HepG2 (cell line): Measurements from ENCODE around the gene BCAN. TPM values are rescaled to one million over a fixed set of nuclear protein-coding genes. Genes with fewer than 3 reads are reported as not detected.

Experiments used
- AKAP8 ChIP-seq: sonication (generic); formaldehyde crosslinking; IDR thresholded peaks from 2 replicates; pipeline ENCODE4 v1.5.1; 2020; ENCODE audit warnings: mild to moderate bottlenecking, missing genetic modification reagents
- ARID3A ChIP-seq: IDR thresholded peaks from 2 replicates; pipeline ENCODE4 v1.6.1; 2012; ENCODE audit warnings: low read depth, low read length, improper control_type of control experiment
- CENPT ChIP-seq: sonication (generic); formaldehyde crosslinking; IDR thresholded peaks from 2 replicates; pipeline ENCODE4 v1.8.0; 2022; ENCODE audit warnings: low read depth, mild to moderate bottlenecking, moderate library complexity, missing genetic modification reagents
- ETV6 ChIP-seq: sonication (generic); formaldehyde crosslinking; conservative IDR thresholded peaks from 2 replicates; pipeline ENCODE4 v1.4.0; 2020; ENCODE audit warnings: missing genetic modification reagents
- GRHL1 ChIP-seq: sonication (generic); formaldehyde crosslinking; conservative IDR thresholded peaks from 2 replicates; pipeline ENCODE4 v1.8.0; 2022; ENCODE audit warnings: missing genetic modification reagents
- HCFC1 ChIP-seq: fragments of 150-350 bp; IDR thresholded peaks from 2 replicates; pipeline ENCODE4 v1.6.1; 2014; ENCODE audit warnings: low read depth, low read length
- IRX3 ChIP-seq: sonication (generic); formaldehyde crosslinking; IDR thresholded peaks from 2 replicates; pipeline ENCODE4 v1.8.1; 2023; ENCODE audit warnings: mild to moderate bottlenecking, low read depth, missing genetic modification reagents, borderline replicate concordance
- MED1 ChIP-seq: sonication (generic); formaldehyde crosslinking; IDR thresholded peaks from 2 replicates; pipeline ENCODE4 v1.4.0; 2020; ENCODE audit warnings: missing genetic modification reagents
- MTF2 ChIP-seq: sonication (generic); formaldehyde crosslinking; IDR thresholded peaks from 2 replicates; pipeline ENCODE4 v1.5.0; 2020; ENCODE audit warnings: missing genetic modification reagents, borderline replicate concordance
- NFKB2 ChIP-seq: sonication (generic); formaldehyde crosslinking; IDR thresholded peaks from 2 replicates; pipeline ENCODE4 v1.4.0; 2020; ENCODE audit warnings: missing genetic modification reagents, borderline replicate concordance
- NR3C1 ChIP-seq: sonication (generic); formaldehyde crosslinking; IDR thresholded peaks from 2 replicates; pipeline ENCODE4 v1.4.0; 2020; ENCODE audit warnings: missing genetic modification reagents
- RFX3 ChIP-seq: IDR thresholded peaks from 2 replicates; pipeline ENCODE4 v1.6.1; 2016; ENCODE audit warnings: missing biosample characterization, missing genetic modification reagents
- SOX6 ChIP-seq, 2 experiments: fragments of 450-650 bp in 1 of 2; sonication (generic) in 1 of 2; formaldehyde crosslinking in 1 of 2; IDR thresholded peaks; 2 replicates each; pipeline versions ENCODE4 v1.4.0 to v1.6.1; 2017 to 2020; ENCODE audit warnings: antibody characterized with exemption in 1 of 2, mild to moderate bottlenecking in 1 of 2, missing genetic modification reagents in 1 of 2
- TFDP2 ChIP-seq: sonication (generic); formaldehyde crosslinking; IDR thresholded peaks from 2 replicates; pipeline ENCODE4 v1.4.0; 2020; ENCODE audit warnings: missing genetic modification reagents
- ZBTB39 ChIP-seq: sonication (generic); formaldehyde crosslinking; IDR thresholded peaks from 2 replicates; pipeline ENCODE4 v1.5.0; 2020; ENCODE audit warnings: missing genetic modification reagents
- ZFAT ChIP-seq: sonication (generic); formaldehyde crosslinking; conservative IDR thresholded peaks from 2 replicates; pipeline ENCODE4 v1.8.1; 2023; ENCODE audit warnings: missing genetic modification reagents, inconsistent platforms
- ZNF121 ChIP-seq: sonication (generic); formaldehyde crosslinking; IDR thresholded peaks from 2 replicates; pipeline ENCODE4 v1.5.0; 2020; ENCODE audit warnings: mild to moderate bottlenecking, missing genetic modification reagents
- ZNF543 ChIP-seq: sonication (generic); formaldehyde crosslinking; IDR thresholded peaks from 2 replicates; pipeline ENCODE4 v1.4.0; 2020; ENCODE audit warnings: mild to moderate bottlenecking, missing genetic modification reagents
- ZNF572 ChIP-seq: sonication (generic); formaldehyde crosslinking; IDR thresholded peaks from 2 replicates; pipeline ENCODE4 v1.5.1; 2020; ENCODE audit warnings: mild to moderate bottlenecking, missing genetic modification reagents
- ZNF605 ChIP-seq: sonication (generic); formaldehyde crosslinking; IDR thresholded peaks from 2 replicates; pipeline ENCODE4 v1.8.0; 2022; ENCODE audit warnings: mild to moderate bottlenecking, missing genetic modification reagents
- ZSCAN31 ChIP-seq: sonication (generic); formaldehyde crosslinking; IDR thresholded peaks from 2 replicates; pipeline ENCODE4 v1.5.0; 2020; ENCODE audit warnings: low read depth, mild to moderate bottlenecking, missing genetic modification reagents
- polyA plus RNA-seq, 8 experiments: library from polyadenylated mRNA; depleted of rRNA in 3 of 8; stranded (reverse) in 7 of 8; unstranded in 1 of 8; fragments of >200 nt; fragmentation: Illumina TruSeq in 4 of 8; extraction: Trizol in 4 of 8; gene quantifications; 2 replicates each; pipeline versions ENCODE4 v1.2.1 to v1.2.3, GENCODE V29; 2011 to 2016; ENCODE audit warnings: low read depth in 4 of 8, missing spikeins in 1 of 8, mixed read lengths in 1 of 8; ENCODE audit not compliant: insufficient read depth in 1 of 8
- total RNA-seq, 5 experiments: library from RNA; depleted of rRNA; stranded (reverse); fragments of >200 nt; fragmentation: Illumina TruSeq; extraction: Trizol; gene quantifications; 2 replicates each; pipeline ENCODE4 v1.2.3, GENCODE V29; 2016; ENCODE audit warnings: low read depth in 1 of 5

The BCAN gene
- total and polyA plus RNA-seq, 2 of the 13 experiments (the other 11 are each of a cell fraction or from before 2014, with no cell fraction given): not detected

GRCh38 chr1:156689035-156689952 lies 47.4 kb downstream of the BCAN start (continued):
- TF ChIP-seq IRX3 (CRISPR knock-in tag) (no peak), CENPT (no peak), SOX6 (IDR thresholded peaks at IDR 0.05) (no peak), SOX6 (CRISPR knock-in tag; IDR thresholded peaks at IDR 0.05) (peak; percentile 21; the same call in 1 of the 2 replicates), ZNF543 (peak; percentile 38; the same call in 1 of the 2 replicates), ZNF121 (CRISPR knock-in tag) (no peak), ARID3A (no peak), ZNF572 (CRISPR knock-in tag) (peak; percentile 94), ZFAT (CRISPR knock-in tag) (no peak), GRHL1 (no peak), MTF2 (CRISPR knock-in tag) (no peak), AKAP8 (no peak), RFX3 (CRISPR knock-in tag) (no peak), NR3C1 (no peak), HCFC1 (0 out of 2 replicates have a peak, but pooled peaks have one; percentile 8), MED1 (CRISPR knock-in tag) (peak; percentile 20; the same call in 1 of the 2 replicates), ZSCAN31 (no peak), TFDP2 (CRISPR knock-in tag) (0 out of 2 replicates have a peak, but pooled peaks have one; percentile 26), ETV6 (CRISPR knock-in tag) (no peak), NFKB2 (CRISPR knock-in tag) (peak; percentile 52; the same call in 1 of the 2 replicates), ZNF605 (CRISPR knock-in tag) (no peak), ZBTB39 (CRISPR knock-in tag) (no peak)
